Activated T-cell treated with anti-CD3 and anti-CD28 coated beads for 48 hours (primary cell): ENCODE data around the gene ERICH6B.

Experiments
- DNase-seq: peaks from one replicate; pipeline ENCODE4 v3.0.0-alpha.2; 2020; ENCODE audit warnings: low read depth

Gene ERICH6B

DNA sequence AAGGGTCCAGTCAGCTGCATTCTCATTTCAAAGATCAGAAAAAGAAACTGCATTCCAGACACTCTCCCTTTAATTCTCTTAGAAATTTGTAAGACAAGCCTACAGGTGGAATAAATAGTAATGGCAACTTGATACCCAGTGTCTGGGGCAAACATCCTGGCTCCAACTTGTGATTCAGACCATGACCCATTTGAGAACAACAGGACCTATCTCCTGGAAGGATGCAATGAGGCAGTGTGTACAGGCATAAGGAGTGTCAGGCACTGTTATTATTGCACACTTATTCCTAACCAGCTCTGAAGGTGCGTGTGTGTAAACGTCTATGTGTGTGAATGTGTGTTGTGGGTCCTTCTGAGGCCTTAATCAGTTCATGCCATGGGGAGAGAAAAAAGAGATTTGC lies 13.9 kb downstream of the ERICH6B start:
- DNase-seq, result no peak

DNA sequence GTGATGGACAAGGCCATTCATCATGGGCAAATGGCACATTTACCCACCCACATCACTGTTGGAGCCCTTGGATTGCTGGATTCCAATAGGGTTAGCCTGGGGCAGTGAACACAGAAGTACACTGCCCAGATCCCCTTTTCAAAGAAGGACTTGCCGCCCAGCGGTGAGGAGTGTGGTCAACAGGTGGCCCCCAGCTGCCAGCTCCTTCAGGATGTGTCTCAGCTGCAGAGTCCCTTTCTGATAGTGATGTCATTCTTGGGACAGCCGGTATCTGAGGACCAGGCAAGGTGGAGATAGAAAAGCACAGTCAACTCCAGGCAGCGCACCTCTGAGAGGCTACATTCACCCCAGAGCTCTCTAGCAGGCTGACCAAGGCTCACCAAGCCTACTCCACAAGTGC lies 16.9 kb downstream of the ERICH6B start:
- DNase-seq, result no peak

DNA sequence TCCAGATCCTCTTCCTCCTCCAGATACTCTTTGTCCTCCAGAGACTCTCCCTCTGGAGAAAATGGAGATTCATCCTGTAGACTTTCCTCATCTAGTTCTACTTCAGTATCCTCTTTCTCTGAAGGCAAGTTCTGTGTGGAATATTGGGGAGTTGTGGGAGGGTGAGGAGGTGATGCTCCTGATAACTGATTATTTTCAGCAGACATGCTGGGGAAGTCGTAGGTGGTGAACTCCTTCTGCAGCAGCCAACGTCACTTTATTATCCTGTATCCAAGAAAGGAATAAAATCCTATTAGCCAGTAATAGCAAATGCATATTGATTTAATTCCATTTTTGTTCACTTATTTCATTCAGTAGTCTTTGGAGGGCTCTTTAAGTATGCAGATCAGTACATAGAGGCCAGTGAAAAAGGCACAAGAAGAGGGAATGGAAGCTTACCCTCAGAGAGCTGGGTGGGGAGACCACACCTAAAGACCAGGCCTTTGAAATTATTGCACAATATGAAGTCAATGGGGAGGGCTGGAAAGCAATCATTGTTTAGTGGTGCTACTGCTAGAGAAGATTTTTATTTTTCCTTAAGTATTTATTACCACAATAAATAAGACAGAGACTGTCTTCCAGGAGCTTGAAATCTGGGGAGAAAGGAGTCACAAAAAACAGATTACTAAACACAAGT lies 18.6 kb downstream of the ERICH6B start:
- DNase-seq, result no peak

DNA sequence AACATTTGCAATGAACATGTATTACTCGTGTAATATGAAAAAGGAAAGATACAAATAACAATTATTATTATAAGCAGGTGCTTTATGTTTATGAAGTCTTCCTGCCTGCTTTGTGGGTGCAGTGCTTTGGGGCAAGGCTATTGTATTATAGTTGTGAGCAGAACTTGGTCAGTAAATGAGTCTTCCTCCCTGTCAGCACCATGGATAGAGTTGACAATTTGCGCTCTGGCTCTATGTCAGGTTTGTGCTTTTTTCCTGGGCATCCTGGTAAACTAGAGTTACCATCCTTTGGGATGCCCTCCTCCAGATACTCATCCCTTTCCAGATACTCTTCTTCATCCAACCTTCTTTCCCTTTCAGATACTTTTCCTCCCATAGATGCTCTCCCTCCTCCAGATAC lies 19.6 kb downstream of the ERICH6B start:
- DNase-seq, result no peak

DNA sequence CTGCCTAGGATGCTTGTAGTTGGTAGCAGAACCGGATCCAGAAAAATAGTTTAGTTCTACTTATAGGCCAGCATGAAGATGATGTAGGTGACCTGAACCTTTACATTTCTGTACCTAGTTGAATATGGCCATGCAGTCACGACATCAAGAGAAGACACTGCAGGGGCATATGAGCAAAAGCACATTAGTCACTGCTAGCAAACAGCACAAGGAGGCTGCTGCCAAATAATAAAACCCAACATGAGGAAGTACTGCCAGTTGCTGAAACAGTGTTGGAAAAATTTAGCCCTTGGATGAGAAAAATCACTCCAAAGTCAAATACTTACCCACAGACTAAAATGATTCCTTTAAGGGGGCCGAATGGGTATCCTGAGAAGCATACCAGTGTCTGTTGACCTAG lies 20.8 kb downstream of the ERICH6B start:
- DNase-seq, result no peak

DNA sequence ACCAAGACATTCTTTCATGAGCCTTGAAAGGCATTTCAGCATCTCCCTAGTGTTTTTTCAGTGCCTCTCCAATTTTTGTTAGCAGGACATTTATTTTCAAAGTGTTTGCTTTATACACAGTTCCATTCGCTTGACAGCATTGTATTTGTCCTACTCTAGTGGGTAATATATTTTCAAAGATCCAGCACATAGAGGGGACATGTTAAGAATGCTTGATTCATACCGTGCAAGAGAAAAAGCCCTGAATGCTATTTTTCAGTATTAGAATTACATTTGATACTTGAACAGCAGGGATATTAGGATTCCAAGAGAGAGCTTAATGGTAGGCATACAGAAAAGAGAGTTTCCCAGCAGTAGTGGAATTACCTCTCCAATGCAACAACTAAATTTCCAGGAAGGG lies 21.3 kb downstream of the ERICH6B start:
- DNase-seq, result no peak

DNA sequence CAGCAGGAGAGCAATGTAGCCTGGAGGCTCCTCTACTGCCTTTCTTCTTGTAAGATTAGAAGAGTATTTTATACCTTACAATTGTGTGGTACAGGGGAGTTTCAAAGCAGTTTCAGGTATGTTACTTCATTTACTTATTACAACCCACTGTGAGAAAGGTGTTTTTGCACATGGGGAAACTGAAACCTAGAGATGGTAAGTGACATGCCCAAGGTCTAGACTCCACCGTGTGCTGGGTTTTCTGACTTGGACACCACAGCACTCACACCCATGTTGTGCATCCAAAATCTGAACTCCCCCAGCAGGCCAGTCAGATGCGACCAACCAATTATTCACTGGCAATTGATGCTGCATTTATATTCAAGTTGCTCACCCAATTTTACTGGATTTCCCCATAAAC lies 22.8 kb downstream of the ERICH6B start:
- DNase-seq, result no peak

DNA sequence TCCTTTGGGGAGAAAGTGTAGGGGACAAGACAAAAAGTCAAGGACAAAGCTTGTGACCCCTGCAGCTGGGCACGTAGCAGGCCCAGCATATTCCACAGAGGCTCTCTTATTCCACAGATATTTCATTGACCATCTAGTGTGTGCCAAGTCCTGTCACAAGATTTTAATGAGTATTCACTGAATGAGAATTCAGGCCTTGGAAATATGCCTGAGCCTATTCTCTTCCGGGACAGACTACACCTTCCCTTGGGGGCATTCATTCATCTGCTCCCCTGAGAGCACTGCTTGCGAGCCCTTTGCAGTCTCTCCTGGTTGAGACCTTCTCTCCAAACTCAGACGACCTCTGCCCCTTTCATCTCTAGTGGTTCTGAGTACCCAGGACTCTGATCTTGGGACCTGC lies 25.5 kb downstream of the ERICH6B start:
- no peak for DNase-seq

DNA sequence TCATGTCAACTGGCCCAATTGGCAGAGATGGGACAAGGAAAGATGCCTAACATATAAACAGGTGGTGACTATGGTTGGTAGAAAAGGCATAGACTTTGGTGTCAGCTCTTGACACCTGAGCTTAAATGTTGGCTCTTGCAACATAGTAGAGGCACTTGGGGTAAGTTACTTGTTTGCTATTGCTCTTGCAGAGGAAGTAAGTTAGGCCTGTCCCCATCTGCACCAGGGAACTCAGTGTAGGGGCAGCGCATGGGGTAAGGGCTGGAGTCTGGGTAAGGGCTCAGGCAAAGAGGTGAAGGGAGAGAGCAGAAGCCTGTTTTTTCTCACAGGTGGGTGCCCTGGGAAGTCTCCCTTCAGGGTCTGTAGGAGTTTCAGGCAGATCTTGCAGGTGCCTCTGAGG lies 27.6 kb downstream of the ERICH6B start:
- DNase-seq, result no peak

DNA sequence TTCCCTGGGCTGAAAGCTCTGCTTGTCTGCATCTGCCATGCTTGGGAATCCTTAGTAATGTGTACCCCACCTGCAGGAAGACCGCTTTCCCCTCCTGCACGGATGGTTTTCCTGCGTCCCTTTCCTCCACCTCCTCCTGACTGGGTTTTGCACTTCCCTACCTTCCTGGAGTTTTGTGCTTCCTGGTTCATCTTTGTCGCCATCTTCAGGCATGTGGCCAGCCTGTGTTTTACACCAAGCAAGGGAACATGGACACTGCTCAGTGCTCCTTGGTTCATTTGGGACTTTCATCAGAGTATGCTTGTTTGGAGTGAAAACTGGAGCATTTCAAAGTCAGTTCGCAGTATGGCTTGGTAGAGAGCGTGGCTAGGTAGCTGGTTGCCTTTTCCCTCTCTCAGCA lies 30.7 kb downstream of the ERICH6B start:
- DNase-seq, result no peak

DNA sequence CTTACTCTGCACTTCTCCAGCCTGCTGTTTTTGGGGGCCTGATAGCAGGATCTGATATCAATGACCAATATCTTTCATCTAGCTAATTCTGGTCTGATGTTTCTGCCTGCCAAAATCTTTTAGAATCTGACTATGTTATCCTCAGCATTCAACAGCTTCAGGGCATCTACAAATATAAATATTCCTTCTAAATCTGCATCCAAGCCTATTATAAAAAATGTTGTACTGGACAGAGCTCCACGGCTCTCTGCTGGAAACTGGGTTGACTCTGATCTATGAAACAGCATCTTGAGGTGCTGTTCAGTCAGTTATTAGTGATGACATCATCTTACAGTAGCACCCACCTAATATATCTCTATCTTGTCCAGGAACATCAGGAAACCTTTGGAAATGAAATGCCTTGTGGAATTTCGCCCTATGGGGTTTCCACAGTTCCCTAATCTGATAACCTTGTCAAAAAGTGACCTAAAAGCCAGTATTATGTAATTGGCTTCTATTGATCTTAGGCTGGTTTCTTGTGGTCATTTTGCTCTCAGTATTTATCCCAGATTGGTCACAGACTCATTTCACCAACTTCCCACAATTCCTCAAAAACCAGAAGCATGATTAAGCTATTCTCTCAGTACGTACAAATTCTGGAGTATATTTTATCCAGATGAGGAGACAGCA lies 33.0 kb downstream of the ERICH6B start:
- DNase-seq, result no peak

DNA sequence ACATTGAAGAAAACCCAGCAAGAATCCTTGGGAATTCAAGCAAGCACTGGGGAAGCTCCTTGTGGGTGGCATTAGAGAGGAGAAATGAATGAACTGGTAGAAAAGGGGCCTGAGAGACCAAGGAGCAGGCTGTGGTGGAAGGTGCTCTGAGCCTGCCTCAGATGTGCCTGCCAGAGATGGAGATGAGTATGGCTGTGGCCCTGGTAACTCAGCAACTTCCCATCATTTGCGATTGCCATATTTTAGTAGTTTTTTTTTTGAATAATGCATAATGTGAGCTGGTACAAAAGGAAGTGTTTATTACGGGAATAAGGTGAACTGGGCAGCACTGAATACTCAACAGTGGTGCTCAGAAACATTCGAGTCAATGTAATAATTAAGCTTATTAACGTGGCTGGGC lies 39.1 kb downstream of the ERICH6B start:
- DNase-seq, result no peak

DNA sequence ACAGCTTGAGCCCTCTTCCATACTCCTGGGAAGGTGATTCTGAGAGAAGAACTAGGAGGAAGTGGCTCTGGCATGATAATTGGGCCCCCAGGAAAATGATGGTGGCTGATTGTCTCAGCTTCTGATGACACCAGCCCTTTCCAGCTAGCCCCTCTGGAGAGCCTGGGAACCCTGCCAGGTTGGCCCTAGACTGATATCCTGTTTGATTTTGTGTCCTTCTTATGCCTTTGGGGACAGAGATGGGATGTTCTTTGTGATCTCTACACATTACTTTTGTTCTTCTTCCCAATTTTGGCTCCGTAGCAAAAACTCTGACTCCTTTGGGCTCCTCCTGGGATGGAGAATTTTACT lies 39.7 kb downstream of the ERICH6B start:
- no peak for DNase-seq

DNA sequence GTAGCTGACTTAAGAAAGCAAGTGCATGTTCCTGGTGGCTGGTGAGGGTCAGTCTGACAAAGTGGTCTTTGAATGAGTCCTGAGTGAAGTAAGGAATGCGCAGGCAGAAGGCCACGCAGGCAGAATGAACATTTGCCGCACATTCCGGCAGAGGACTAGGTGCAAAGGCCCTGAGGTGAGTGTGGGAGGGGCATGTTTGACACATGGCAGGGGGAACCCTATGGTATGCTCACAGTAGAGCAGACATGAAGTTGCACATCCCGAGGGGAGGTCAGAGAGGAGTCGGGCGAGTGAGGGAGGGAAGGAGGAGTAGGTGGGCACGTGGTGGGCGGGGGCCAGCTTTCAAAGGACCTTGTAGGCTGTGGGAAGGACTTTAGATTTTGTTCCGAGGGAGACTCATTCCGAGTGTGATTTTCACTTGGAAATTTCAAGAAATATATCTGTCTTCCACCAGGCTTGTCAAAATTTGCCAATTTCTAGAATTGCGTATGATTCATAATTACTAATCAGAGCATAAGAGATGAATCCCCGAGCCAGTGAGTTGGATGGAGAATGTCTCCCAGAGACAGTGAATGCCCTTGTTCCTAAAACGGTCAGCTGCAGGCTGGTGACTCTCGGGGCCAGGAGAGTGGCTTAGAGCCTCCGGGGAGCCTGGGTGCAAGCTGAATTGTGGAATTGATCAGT lies 40.3 kb downstream of the ERICH6B start:
- no peak for DNase-seq

DNA sequence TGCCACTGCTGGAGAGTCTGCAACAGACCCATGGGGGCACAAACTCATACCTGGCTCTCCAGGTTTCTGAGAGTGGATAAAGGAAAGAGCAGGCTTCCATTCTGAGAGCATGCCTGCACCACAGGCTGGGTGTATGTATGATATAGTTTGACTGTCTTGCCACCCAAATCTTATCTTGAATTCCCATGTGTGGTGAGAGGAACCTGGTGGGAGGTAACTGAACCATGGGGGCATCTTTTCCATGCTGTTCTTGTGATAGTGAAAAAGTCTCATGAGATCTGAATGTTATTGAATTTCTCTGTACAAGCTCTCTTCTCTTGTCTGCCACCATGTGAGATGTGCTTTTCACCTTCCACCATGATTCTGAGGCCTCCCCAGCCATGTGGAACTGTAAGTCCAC lies 50.2 kb downstream of the ERICH6B start:
- no peak for DNase-seq

DNA sequence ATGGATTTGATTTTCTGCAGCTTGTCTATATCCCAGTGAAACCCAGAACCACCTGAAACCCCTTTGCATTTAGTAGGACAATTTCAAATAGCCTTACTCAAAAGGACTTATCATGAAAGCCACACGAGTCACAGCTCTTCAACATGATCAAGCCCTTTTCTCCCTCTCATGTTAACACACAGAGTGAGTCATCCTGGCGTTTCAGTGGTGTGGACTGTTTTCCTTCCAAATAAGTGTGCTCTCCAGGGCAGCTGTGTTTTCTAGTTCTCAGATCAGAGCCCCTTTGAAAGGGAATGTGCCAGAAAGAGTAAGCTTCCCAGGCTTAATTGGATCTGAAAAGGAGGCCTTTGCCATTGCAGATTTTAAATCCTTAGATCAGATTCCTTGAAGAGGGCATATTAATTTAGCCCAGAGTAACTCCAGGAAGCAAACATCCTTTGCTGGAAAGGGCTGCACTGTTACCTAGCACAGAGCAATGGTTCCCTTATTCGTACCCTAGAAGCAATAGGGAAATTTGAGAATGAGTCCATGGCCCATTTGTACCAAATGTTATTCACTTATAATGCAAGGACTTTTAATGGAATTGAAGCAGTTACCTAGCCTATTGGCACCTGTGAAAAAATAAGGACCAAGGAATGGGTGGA lies 51.3 kb downstream of the ERICH6B start:
- no peak for DNase-seq

DNA sequence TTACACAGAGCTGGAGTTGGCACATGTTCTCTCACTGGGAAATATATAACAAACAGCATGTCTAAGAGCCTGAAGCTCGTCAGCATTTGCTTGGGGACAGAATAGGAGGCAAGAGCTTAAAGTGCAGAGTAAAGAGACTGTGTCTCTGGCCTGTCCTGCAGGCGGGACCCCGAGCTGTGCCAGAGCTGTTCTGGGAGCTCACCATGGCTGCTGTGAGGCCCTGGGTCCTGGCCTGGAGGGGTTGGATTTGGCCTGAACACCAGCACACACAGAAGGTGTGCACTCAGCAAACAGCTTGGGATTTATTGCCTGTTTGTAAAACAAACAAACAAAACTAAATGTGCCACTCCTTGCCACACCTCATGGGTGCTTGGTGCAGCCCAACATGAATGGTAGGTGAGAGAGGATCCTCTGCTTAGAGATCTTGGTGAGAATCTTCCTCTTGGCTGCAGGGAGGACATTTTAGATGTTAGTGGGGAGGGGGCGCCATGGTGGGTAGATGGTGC lies 60.9 kb downstream of the ERICH6B start:
- DNase-seq, result no peak

DNA sequence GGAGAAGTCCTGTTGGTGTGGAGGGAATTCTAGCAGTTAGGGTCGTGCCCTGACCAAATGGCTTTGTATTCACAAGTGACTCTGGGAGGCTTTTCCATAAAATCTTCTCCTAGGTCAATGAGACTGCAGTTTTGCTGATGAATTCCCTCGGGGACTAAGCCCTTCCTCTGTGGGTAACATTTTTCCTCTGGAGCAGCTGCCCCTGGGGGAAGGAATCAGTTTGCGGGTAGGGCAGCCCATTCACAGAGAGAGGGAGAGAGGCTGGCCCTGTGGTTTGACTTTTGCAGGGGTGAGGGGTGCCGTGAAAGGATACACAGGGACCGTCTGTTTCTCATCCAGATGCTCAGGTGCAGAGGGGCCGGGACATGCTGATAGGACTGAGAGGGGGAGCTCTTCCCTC lies 67.3 kb downstream of the ERICH6B start:
- no peak for DNase-seq

DNA sequence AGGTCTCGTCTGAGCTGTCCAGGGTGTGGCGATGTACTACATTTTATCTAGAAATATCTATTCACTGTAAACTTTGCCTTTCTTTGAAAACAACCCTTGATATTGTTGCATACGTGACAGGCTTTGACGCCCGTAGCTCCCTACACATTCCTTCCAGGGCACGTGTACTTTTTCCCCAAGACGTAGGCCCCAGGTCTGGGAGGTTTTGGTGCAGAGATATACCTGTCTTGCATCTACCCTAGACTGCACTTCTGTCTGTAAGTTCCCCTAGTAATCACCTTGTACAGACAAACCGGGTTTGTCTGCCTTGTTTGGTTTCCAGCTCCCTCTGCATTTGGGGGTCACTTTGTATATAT lies 69.2 kb downstream of the ERICH6B start:
- no peak for DNase-seq

DNA sequence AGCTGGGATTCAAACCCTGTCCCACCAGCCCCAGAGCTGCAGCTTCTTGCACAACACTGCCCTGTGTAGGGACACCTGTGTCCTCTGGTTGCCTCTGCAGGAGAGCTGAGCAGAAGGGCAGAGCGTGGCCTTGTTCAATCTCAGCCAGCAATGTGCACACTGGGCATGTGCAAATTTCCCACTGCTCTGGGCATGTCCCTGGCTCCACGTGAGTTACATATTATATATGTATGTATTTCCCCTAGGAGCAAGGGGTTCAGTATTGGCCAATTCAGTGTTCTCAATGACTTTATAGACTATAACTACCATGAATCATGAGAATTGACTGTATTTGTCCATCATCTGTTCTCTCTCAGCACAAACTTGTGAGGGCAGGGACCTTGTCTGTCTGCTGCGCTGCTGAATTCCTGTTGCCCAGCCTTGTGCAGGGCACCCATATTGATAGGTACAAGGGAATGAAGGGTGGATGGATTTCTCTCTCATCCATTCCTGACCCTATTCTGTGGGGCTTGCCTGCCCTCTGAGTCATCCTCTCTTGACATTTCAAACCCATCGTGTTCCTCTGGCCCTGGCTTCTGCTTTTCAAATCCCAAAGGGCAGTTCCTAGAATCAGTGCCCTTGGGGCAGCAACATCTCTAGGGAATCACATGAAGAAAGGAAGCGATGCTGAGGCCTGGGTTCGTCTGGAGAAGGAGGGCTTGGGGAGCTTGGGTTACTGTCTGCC lies 69.7 kb downstream of the ERICH6B start:
- DNase-seq, result no peak

DNA sequence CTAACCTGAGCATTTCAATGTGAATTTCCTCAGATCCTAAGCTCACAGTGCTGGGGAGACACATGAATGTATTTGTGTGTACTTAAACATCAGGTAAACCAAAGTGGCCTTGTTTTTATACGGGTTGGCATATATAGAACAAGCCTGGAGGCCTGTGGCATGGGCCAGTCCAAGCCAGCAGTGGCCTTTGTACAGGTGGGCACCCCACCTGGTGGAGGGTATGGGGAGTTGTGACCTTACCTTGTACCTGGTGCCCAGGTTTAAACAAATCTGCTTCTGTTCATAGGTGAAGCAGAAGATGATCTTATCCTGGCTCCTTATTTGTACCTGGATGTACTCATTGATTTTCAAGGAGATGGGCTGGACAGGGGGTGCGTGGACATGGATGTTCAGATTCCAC lies 71.0 kb downstream of the ERICH6B start:
- DNase-seq, result no peak

DNA sequence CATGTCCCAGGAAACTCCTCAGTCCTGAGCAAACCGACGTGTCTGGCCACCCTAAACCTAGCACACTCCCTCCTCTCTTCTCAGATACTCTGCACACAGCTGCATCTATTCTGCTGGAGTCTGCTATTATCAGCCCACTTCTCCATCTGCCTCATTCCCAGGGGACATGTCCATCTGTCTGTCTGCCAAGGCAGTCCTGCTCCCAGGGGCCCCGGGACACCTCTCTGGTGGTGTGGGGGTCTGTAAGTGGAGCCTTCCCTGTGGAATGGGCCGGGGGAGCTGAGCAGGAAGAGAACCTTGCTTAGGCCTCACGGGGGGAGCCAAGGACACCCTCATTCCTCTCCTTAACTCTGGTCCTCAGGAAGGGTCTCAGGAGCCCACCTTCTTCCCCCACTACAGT lies 72.7 kb downstream of the ERICH6B start:
- DNase-seq, result no peak
